Keratinocyte (primary cell): ENCODE measurements around the gene FBXW5. TPM values are rescaled to one million over a fixed set of nuclear protein-coding genes. Genes with fewer than 3 reads are reported as not detected.

ENCODE experiments used
- DNase-seq: peaks from one replicate; pipeline ENCODE4 v3.0.0-alpha.2; 2011; ENCODE audit warnings: low read depth, missing footprints, low spot score
- FAIRE-seq: peaks from 2 replicates; lab custom pipeline; 2011; peaks lifted over from hg19 to GRCh38; lab: Jason Lieb, UNC
- H2AFZ ChIP-seq: 2 replicates; pipeline ENCODE4 v1.6.0; 2012; ENCODE audit warnings: low read length, control low read depth, inconsistent platforms; ENCODE audit not compliant: control insufficient read depth
- H3K27ac ChIP-seq: 2 replicates; pipeline ENCODE4 v1.5.1; 2011; ENCODE audit warnings: low read length; ENCODE audit not compliant: control insufficient read depth, insufficient read depth
- H3K27me3 ChIP-seq: 3 replicates; pipeline ENCODE4 v1.6.0; 2011; ENCODE audit warnings: low read length; ENCODE audit not compliant: control insufficient read depth, insufficient read depth; ENCODE audit errors: extremely low read depth
- H3K36me3 ChIP-seq, 2 experiments: 2 replicates in 1 of 2; 3 replicates in 1 of 2; pipeline ENCODE4 v1.5.1; 2011; ENCODE audit warnings: low read length in 2 of 2, mild to moderate bottlenecking in 1 of 2; ENCODE audit not compliant: control insufficient read depth in 2 of 2, insufficient read depth in 2 of 2; ENCODE audit errors: extremely low read depth in 1 of 2
- H3K4me1 ChIP-seq: 3 replicates; pipeline ENCODE4 v1.5.1; 2011; ENCODE audit warnings: low read length; ENCODE audit not compliant: control insufficient read depth, insufficient read depth; ENCODE audit errors: extremely low read depth
- H3K4me2 ChIP-seq: 3 replicates; pipeline ENCODE4 v1.6.0; 2011; ENCODE audit warnings: low read depth, low read length; ENCODE audit not compliant: control insufficient read depth, insufficient read depth; ENCODE audit errors: extremely low read depth
- H3K4me3 ChIP-seq, 3 experiments: fragments of 200-600 bp in 1 of 3; sonication (generic) in 1 of 3; 2 replicates in 2 of 3; 3 replicates in 1 of 3; pipeline ENCODE4 v1.5.1; 2011 to 2016; ENCODE audit warnings: low read length in 3 of 3, mild to moderate bottlenecking in 3 of 3, control low read depth in 2 of 3, inconsistent platforms in 1 of 3, low read depth in 1 of 3, mixed read lengths in 1 of 3, mixed run types in 1 of 3, moderate library complexity in 1 of 3; ENCODE audit not compliant: control insufficient read depth in 2 of 3, insufficient read depth in 2 of 3; ENCODE audit errors: extremely low read depth in 1 of 3
- H3K79me2 ChIP-seq: 2 replicates; pipeline ENCODE4 v1.6.0; 2012; ENCODE audit warnings: low read length; ENCODE audit not compliant: control insufficient read depth, insufficient read depth
- H3K9ac ChIP-seq: 3 replicates; pipeline ENCODE4 v1.6.0; 2011; ENCODE audit warnings: low read length; ENCODE audit not compliant: control insufficient read depth, insufficient read depth; ENCODE audit errors: extremely low read depth
- H3K9me1 ChIP-seq: 3 replicates; pipeline ENCODE4 v1.6.0; 2011; ENCODE audit warnings: low read length; ENCODE audit not compliant: control insufficient read depth, insufficient read depth; ENCODE audit errors: extremely low read depth
- H3K9me3 ChIP-seq: 2 replicates; pipeline ENCODE4 v1.5.1; 2012; ENCODE audit warnings: low read depth, low read length; ENCODE audit not compliant: control insufficient read depth
- H4K20me1 ChIP-seq: 3 replicates; pipeline ENCODE4 v1.6.0; 2011; ENCODE audit warnings: low read length; ENCODE audit not compliant: control insufficient read depth, insufficient read depth; ENCODE audit errors: extremely low read depth
- CTCF ChIP-seq, 3 experiments: IDR thresholded peaks in 1 of 3; conservative IDR thresholded peaks in 1 of 3; optimal IDR thresholded peaks in 1 of 3; 2 replicates in 2 of 3; 3 replicates in 1 of 3; pipeline versions ENCODE3 to v1.5.1; 2011; ENCODE audit warnings: low read length in 3 of 3, mild to moderate bottlenecking in 3 of 3, moderate library complexity in 2 of 3, control low read depth in 1 of 3, inconsistent platforms in 1 of 3; ENCODE audit not compliant: insufficient read depth in 2 of 3; ENCODE audit errors: extremely low read depth in 1 of 3
- EZH2 ChIP-seq: IDR thresholded peaks from one replicate; pipeline ENCODE4 v1.6.1; 2012; ENCODE audit warnings: inconsistent platforms, mild to moderate bottlenecking, low read length, moderate library complexity
- dilution Hi-C: fragments of 300-500 bp; cut with MboI; formaldehyde crosslinking; loops from one replicate; pipeline ENCODE4 v1.7.0; 2020; ENCODE audit warnings: low sequenced_read_pairs; ENCODE audit not compliant: extremely low pct_ligation_motif_present
- polyA plus RNA-seq, 5 experiments: library from polyadenylated mRNA; depleted of rRNA in 3 of 5; stranded (reverse) in 3 of 5; stranded (forward) in 1 of 5; unstranded in 1 of 5; fragments of >200 nt; gene quantifications; 1 replicate in 1 of 5; 2 replicates in 3 of 5; 3 replicates in 1 of 5; pipeline versions ENCODE4 v1.2.1 to v1.2.3, GENCODE V29; 2011 to 2012; ENCODE audit warnings: missing spikeins in 2 of 5, low read depth in 1 of 5, low replicate concordance in 1 of 5

The FBXW5 gene
- polyA plus RNA-seq, 1 donor (not counting 4 experiments of a cell fraction or from before 2014, with no cell fraction given), result 23.0 TPM

- Histone ChIP-seq H3K9me1 (no peaks in the 10 kb centered on the region), H3K79me2 (no peaks in the 10 kb centered on the region), H3K9me3 (no peaks in the 10 kb centered on the region), H3K27ac (no peak overlapping the region), H3K4me3 (no peak overlapping the region), H3K9ac (no peak overlapping the region), H3K4me1 (peaks cover 12% of the 10 kb centered on the region), H3K36me3 (no peaks in the 10 kb centered on the region), H3K4me2 (no peak overlapping the region), H3K27me3 (no peaks in the 10 kb centered on the region), H4K20me1 (no peaks in the 10 kb centered on the region), H2AFZ (no peak overlapping the region)
- FAIRE-seq, result no peak
- no peak for DNase-seq
- dilution Hi-C loops, result no loop called here
- TF ChIP-seq CTCF (optimal IDR thresholded peaks at IDR 0.05 in 1 of 3, IDR thresholded peaks at IDR 0.05 in 1 of 3, conservative IDR thresholded peaks at IDR 0.05 in 1 of 3; ENCODE audit: extremely low read depth in 1 of 3, insufficient read depth in 2 of 3, low read length in 3 of 3) (no peak), EZH2 (no peak)
Observed at GRCh38 chr9:136952321-136952850, 7.8 kb upstream of the FBXW5 start.

GRCh38 chr9:136951541-136952320 is 7.2 kb upstream of the FBXW5 start, which contains the start of gene LCN12:
TSS of gene LCN12 (plus strand) at chr9:136952273. CDS start at chr9:136952328, 55 bp downstream.
- DNase-seq (no peak), FAIRE-seq (no peak)
- H3K79me2 ChIP-seq, result no peaks in the 10 kb centered on the region
- H3K36me3 ChIP-seq, result no peaks in the 10 kb centered on the region
- no peak within 1 kb of the TSS for H3K4me2 ChIP-seq
- H3K27ac ChIP-seq, result no peak within 1 kb of the TSS
- H4K20me1 ChIP-seq, result no peaks in the 10 kb centered on the region
- dilution Hi-C loops, result no loop called here
- H3K9me1 ChIP-seq, result no peaks in the 10 kb centered on the region
- H3K9me3 ChIP-seq, result no peaks in the 10 kb centered on the region
- H2AFZ ChIP-seq, result no peak within 1 kb of the TSS
- H3K4me1 ChIP-seq, result peaks cover 12% of the 10 kb centered on the region
- TF ChIP-seq EZH2, result no peak
- no peak for TF ChIP-seq CTCF (optimal IDR thresholded peaks at IDR 0.05 in 1 of 3, IDR thresholded peaks at IDR 0.05 in 1 of 3, conservative IDR thresholded peaks at IDR 0.05 in 1 of 3; ENCODE audit: extremely low read depth in 1 of 3, insufficient read depth in 2 of 3, low read length in 3 of 3)
- no peak within 1 kb of the TSS for H3K4me3 ChIP-seq
- no peaks in the 10 kb centered on the region for H3K27me3 ChIP-seq
- no peak within 1 kb of the TSS for H3K9ac ChIP-seq
